NCI-H1694 (cell line): ENCODE data around the gene DUSP11.
A peak's percentile ranks its signal among the peaks of the same experiment; 100 is the strongest.
"Not testable (repeated sequence)": the region's sequence is repeated elsewhere in the genome, so short reads cannot be mapped to it uniquely, and the experiment has no call there.

Experiments used
- DNase-seq: peaks from one replicate; lab custom pipeline; 2025; lab: John Stamatoyannopoulos, UW

The DUSP11 gene

DNA sequence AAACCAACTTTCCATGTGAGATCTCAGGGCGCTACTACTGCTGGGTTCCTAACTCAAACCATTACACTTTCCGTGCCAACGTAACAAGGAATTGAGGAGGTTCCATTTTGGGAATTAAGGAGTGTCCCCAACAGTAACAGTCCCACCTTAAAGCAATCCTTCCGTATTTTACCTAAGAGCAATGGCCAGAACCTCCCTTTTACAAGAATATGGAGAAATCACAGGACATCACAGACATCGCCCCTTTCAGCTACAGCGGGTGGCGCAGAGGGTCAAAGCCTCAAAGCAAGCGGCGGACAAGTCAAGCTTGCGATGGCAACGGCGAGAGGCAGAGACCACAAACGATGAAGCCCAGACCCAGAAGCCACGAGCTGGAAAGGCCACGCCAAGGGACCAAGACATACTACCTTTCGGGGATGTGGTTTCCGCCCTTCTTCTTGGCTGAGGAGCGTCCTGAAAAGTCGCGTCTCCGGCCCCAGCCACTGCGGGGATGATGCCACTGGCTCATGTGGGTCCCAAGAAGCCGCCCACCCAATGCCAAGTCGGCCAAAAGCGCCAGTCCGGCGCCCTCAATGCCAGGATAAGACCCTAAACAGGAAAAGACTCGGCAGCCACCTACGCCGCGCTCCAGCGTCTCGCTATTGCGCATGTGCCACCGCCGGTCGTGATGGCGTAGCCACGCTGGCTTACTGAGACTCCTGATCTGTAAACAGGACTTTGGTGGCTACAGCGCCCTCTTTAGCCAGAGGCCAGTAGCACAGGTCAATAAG is at the start of gene DUSP11:
DUSP11 (minus strand) TSS at position 637 of the 770 bp plus-strand sequence; CDS start at position 508, 129 bp downstream.
- peak; percentile 97 for DNase-seq

DNA sequence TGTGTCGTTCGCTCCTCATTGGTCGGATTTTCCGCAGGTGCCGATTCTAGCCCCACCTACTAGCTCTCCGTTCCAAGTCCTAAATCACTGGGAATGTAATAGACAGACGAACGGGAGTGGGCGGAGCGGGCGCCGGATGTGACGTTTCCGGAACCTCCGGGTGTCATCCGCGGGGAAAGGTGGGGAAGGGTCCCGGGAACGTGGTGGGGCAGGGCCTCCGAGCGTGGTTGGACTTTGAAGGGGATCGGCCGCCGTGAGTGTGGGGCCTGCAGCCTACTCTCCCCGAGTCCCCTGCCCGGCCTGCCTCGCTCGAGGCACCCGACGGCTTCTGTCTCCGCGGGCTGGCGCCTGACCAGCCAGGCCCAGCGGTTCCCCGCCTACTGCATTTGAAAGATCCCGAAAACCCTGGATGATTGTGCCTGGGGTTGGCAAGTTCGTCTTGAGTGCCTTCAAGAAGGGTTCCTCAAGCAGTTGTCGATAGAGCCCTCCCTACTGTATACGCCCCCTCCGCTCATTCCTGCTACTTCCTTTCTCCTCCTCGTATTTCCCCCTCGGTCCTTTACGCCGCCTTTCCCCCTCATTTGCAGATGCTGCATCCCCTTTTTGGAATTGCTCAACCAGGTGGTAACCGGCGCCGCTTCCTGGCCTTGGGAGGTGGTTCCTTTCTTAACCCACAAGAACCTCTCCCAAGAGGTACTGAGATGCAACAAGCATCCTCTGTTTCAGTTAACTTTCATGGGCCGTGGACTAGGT is 49.1 kb upstream of the DUSP11 start, which contains the start of gene STAMBP:
STAMBP (plus strand) TSS at position 144 of the 753 bp plus-strand sequence. CDS start 1,896 bp downstream, outside the sequence.
- peak; percentile 98 for DNase-seq

DNA sequence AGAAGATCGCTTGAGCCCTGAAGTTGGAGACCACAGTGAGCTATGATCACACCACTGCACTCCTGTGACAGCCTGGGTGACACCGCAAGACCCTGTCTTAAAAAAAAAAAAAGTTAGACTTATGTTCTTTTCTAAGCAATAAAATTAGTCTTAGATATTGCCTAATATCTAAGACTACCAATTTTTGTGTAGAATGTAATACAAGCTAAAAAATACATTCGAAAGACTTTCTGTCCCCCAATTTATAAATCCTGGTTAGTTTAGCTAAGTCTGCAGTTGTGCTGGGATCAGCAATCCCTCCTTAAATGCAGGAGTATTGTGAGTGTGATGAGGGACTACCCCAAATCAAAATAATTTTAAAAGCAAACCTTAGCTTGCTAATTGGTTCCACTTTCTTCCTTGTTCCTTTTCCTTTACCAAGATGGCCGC is 48.5 kb upstream of the DUSP11 start:
- DNase-seq, result no peak

DNA sequence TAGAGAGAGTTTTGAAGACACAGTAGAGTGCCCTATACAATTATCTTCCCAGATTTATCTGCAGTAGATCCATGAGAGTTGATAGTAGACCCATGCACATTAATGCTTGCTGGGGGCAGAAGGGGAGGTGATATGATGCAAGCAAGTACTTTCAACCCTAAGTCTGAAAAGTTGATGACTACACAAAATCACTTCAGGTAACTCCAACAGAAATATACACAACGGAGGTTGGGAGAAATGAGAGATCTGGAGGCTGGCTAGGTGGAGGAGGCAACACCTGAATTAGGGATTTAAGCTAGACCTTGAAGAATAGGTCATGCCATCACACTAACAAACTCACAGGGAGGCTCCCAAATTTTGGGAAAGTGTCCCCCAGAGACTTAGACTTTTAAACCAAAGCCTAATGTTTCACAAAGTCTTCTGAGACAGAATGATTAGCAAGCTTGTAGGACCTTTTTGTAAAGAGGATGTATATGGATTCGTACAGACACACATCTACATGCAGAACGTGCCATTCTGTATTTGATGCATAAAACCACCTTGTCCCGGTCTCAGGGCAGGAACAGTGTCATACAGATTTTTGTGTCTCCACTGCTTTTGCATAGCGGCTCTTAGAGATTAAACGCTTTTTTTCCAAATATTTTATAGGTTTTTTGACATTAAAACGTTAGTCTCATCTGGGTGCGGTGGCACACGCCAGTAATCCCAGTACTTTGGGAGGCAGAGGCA is 47.9 kb upstream of the DUSP11 start:
- no peak for DNase-seq

DNA sequence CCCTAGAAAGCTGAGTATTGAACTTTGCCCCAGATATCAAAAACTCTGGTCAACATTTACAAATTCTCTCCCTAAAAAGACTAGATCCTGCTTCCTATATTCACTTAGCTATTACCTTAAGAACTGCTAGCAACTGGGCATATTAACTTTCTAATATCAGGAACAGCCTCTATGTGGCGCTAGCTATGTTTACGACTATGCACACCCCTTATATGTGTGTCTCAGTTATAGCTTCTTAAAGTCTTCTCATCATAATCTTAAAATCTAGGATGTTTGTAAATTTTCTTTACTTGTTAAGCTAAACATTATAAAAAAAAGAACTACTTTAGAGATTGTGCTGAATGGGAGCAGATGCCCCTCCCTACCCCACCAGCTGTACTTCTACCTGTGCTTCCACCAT is 47.1 kb upstream of the DUSP11 start:
- DNase-seq, result peak; percentile 60

DNA sequence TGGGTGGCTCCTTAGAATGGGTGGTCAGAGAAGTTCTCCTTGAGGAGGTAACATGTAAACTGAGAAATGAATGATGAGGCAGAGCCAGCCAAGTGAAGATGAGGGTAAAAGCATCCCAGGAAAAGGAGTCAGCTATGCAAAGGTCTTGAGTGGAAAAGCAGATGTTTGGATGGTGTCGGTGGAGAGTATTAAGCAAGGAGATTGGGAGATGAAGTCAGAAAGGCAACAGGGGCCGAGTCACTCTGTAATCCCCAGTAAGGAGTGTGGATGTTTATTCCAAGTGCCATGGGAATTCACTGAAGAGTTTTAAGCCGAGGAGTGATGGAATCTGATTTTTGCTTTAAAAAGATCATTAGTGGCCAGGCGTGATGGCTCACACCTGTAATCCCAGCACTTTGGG is 45.5 kb upstream of the DUSP11 start:
- DNase-seq, result no peak

DNA sequence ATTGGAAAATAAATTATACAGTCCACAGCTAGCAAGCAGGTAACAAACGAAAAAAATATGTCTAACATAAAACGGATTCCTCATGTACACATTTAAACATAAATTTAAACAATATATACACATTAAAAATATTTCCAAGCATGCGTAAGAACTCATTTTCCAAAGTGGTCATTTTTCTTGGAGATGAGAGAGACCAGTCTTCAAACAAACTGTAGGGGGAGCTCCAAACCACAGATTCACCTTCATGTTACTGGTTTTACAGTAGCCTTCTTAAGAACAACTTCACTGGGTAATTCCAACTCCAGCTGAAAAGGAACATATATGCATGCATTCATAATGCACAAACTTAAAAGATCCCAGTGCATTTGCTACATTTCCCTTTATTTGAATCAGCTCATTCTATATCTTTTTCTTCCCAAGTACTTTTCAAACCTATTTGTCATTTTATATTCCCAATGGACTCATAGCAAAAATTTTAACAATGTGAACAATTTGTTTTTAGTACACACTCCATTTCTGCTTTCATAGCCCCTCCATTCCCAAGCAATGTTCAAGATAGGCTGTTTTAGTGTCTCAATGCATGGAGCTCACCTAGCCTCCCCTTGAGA is 44.1 kb upstream of the DUSP11 start:
- peak; percentile 76 for DNase-seq

DNA sequence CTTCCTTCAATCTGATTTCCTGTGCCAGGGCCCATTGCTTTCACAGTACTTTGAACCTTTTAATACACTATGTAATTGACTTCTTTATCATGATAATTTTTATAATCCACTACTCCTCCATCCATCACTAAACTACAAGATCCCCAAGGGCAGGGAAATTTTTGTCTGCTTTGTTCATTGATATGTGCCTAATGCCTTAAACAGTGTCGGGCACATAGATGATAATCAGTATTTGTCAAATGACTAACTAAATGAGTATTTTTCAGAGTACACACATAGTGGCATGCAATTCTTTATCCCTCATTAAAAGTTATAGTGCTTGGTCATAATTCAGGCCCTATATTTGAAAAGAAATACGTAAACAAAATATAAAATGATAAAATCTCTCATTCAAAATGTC is 43.5 kb upstream of the DUSP11 start:
- no peak for DNase-seq

DNA sequence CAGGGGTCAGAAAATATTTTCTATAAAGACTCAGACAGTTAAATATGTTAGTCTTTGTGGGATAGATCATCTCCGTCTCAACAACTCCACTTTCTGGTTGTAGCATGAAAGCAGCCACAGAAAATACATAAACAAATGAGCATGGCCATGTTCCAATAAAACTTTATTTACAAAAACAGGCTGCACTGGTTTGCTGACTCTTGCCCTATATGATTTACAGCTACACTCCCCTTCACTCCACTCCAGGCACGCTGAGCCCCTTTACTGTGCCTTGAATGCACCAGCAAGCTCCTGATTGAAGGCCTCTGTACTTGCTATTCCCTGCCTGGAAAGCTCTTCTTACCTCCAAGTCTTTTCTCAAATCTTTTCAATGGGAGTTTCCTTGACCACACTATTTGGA is 43.1 kb upstream of the DUSP11 start:
- DNase-seq, result no peak

DNA sequence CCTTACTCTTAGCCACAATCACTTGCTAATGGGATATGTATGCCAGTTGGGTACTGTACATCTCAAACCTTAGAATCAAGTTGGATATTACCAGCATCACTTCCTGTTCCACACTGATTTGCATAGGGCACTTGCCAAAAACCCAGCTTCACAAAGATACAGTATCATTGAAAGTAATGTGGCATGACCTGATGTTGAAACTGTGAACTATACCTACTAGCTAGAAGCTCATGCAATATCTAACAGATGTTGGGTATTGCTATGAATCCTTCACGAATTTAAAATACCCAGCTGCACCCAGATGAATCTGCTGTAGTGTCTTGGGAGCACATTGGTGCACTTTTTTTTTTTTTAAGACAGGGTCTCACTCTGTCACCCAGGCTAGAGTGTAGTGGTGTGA is 42.4 kb upstream of the DUSP11 start:
- no peak for DNase-seq

DNA sequence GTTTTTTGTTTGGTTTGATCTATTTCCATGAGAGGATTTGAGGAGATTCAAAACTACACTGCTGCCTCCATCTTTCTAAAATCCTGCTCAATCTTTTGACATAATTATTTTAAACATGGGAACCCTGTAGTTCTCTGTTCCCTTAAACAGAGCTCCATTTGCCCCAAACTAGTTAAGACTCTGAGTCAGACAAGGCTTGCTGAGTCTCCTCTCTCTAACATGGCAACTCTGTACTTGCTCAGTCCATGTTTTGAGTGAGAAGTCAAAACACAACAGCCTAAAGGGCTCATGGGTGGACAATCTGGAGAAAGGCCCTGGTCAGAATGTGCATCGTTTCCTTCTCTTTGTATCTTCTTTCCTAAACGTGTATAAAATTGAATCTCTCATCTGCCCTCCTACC is 41.8 kb upstream of the DUSP11 start:
- no peak for DNase-seq

DNA sequence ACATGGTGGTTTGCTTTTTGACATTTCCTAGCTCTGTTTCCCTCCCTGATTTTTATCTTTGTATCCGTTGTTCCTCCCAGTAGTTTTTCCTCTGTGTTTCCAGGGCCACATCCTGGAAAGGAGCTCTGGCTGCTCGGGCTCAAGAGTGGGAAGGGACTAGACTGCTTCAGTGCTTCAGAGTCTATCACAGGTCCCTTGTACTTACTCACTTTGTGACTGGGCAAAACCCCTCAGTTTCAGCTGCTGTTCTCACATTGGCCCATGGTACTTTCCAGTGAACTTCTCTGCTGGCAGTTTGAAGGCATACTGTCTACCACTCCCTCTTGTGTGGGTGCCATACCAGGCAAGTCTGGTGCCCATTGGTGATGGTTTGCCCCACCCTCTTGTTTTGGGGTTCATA is 41.3 kb upstream of the DUSP11 start:
- no peak for DNase-seq

DNA sequence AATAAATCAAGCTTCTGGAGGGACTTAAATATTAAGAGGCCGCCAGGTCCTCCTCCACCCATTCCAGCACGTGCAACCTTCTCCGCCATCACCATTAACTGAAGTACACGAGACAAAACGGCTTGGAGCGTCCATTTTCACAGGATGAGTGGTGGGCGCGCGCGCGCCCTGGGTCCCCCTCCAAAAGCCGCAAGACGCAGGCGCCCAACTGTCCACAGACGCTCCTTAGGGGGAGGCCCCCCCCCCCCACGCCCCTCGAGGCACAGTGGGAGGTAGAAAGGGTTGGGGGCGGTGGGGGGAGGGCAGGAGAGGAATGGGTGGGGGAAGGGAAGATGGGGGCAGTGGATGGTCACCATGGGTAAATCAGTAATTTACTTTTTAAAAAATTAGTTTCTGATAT is 38.4 kb upstream of the DUSP11 start:
- no peak for DNase-seq

DNA sequence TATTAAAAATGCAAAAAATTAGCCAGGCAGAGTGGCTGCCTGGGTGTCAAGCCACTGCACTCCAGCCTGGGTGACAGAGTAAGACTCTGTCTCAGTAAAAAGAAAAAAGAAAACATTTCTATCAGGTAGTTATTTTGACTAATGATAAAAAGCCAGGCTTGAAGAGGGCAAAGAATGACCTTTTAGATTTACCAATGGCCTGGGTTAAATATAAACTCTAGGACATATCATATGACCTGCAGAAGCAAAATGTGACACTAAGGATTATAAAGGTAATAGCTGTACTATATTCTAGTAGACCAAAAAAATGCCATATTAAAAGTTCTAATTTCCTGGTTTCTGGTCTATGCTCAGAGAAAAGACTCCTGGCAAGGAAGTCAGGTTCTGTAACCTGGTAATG is 32.7 kb upstream of the DUSP11 start:
- DNase-seq, result no peak

DNA sequence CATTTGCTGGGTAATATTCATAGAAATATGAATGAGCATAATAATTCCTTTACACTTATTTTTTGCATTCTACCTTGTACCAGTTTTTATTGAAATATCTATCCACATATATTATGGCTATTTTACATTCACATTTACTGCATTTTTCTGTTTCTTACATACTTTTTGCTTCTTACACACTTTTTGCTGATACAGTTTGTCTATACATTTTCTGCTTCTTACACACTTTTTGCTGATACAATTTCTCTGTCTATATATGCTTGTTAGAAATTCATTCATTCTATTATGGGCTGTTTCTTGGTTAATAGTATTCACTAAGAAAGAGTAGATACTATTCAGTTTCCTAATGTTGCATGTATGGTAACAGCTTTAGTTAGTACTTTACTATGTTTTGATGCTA is 32.0 kb upstream of the DUSP11 start:
- no peak for DNase-seq

DNA sequence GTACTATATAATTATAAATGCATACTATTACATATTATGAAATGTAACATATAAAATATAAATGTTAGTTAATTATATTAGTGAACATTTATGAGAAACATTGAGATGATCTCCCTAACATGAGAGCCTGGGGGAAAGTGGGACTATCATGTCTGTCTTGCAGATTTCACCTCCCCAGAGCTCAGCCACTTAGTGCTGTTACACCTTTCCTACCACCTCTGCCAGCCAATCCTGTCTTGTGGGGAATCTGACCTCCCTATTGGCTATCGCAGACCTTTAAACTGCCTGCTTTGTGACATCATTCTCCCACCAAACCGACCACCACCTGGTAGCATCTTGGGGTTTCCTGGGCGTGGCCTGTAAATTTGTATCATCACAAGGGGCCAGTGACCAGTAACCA is 4.0 kb upstream of the DUSP11 start, which contains the start of gene C2orf78:
C2orf78 (plus strand) TSS at position 301 of the 400 bp plus-strand sequence. CDS start 127 bp downstream, outside the sequence.
- DNase-seq, result not testable (repeated sequence)

DNA sequence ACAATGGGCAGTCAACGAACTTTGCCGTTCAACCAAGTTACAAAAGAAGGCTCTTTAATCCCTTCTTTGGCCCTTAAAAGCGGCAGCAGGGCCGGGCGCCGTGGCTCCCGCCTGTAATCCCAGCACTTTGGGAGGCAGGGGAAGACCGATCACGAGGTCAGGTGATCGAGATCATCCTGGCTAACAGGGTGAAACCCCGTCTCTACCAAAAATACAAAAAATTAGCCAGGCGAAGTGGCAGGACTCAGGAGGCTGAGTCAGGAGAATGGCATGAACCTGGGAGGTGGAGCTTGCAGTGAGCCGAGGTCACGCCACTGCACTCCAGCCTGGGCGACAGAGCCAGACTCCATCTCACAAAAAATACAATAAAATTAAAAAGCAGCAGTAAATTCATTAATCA is 3.5 kb upstream of the DUSP11 start:
- DNase-seq, result not testable (repeated sequence)

DNA sequence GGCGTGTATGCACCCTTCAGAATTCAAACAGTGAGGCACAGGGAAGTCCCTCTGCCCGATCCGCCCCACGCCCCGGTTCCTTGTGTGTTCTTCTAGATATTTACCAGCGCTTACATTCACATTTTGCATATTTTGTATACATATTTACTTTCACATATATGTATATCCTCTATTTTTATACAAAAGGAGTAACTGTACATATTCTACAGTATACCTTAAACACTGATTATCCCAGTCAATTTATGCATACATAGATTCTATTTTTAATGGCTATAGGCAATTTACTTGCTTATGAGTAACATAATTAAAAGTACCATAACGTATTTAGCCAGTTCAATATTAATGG is 307 bp upstream of the DUSP11 start:
- DNase-seq, result no peak

DNA sequence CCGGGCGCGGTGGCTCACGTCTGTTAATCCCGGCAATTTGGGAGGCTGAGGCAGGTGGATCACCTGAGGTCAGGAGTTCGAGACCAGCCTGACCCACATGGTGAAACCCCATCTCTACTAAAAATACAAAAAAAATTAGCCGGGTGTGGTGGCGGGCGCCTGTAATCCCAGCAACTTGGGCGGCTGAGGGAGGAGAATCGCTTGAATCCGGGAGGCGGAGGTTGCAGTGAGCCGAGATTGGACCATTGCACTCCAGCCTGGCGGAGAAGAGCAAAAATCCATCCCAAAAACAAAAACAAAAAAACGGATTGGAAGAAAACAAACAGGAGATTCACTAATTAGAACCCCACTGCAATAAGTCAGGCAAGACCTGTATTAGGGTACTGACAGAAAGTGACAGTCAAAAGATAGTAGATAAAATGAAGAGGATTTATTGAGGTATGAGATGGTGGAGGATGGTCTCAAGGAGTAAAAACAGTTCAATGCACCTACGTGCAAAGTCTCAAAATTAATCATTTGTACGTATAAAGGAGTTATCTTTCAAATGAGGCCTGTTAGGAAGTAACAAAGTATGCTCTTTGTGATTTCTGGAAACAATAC is 936 bp downstream of the DUSP11 start:
- not testable (repeated sequence) for DNase-seq

DNA sequence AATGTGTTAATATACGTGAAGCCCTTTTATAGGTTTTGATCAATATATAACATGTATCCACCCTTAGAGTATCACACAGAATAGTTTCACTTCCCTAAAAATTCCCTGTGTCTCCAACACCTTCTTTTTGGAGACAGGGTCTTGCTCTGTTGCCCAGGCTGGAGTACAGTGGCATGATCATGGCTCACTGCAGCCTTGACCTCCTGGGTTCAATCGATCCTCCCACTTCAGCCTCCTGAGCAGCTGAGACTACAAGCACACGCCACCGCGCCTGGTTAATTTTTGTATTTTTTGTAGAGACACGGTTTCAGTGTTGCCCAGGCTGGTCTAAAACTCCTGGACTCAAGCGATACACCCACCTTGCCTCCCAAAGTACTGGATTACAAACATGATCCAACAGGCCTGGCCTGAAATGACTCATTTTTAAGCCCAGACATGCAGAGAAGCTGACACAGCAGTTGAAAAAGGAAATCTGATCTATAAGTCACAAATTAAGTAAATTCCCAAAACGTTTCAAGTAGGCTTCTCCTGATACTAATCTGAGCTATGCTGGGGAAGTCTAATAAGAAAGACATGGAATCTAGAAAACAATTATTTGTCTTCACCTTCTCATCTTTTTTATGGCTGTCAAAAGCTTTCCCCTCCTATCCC is 2.9 kb downstream of the DUSP11 start:
- DNase-seq, result no peak

DNA sequence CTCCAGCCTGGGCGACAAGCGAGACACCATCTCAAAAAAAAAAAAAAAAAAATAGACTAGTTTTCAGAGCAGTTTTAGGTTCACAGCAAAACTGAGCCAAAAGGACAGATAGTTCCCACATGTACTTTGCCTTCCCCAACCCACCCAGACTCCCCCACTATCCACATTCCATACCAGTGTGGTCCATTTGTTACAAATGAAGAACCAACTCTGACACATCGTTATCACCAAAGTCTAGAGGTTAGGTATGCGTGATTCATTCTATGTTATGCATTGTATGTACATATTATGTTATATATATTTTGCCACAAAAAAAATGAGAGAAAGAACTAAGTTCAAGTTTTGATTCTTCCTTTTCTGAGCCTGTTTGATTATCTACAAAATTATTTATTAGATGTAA is 3.5 kb downstream of the DUSP11 start:
- DNase-seq, result no peak
